PC-3 (cell line): ENCODE results near the gene TCEA2. TPM values are rescaled to one million over a fixed set of nuclear protein-coding genes. Genes with fewer than 3 reads are reported as not detected.

Source experiments
- ATAC-seq: fragments of 200-7000 bp; cut with Tn5 transposase; 2 replicates; pipeline ENCODE4 v1.9.1; 2020; ENCODE audit warnings: mild to moderate bottlenecking, moderate library complexity
- BruUV-seq: library from RNA; stranded (reverse); fragments of 400-500 nt; replicated peaks from 2 replicates; lab custom pipeline; 2021; lab: Mats Ljungman, UMichigan
- CTCF ChIA-PET: fragments of 300-600 bp; sonication (Branson Sonifier 250); formaldehyde crosslinking; loops from one replicate; lab custom pipeline; 2022; ENCODE audit warnings: antibody characterized with exemption; lab: Charles Lee
- POLR2A ChIA-PET: fragments of 300-600 bp; sonication (Branson Sonifier 250); formaldehyde crosslinking; loops from one replicate; lab custom pipeline; 2022; ENCODE audit warnings: antibody characterized with exemption; ENCODE audit not compliant: unreplicated experiment; lab: Charles Lee
- DNase-seq: peaks from one replicate; pipeline ENCODE4 v3.0.0-alpha.2; 2015
- H2AFZ ChIP-seq: fragments of 300-600 bp; sonication (generic); 2 replicates; pipeline ENCODE4 v1.6.0; 2016; ENCODE audit warnings: antibody characterized with exemption, low read length
- H3F3A ChIP-seq: fragments of 300-600 bp; sonication (generic); one replicate; pipeline ENCODE4 v1.6.0; 2017; ENCODE audit warnings: antibody characterized with exemption, low read length, control low read depth, mild to moderate bottlenecking; ENCODE audit not compliant: unreplicated experiment
- H3K27ac ChIP-seq: fragments of 300-600 bp; sonication (generic); 2 replicates; pipeline ENCODE4 v1.5.1; 2016; ENCODE audit warnings: mild to moderate bottlenecking, low read length
- H3K27me3 ChIP-seq: fragments of 300-600 bp; sonication (generic); 2 replicates; pipeline ENCODE4 v1.6.1; 2016; ENCODE audit warnings: low read length, mixed read lengths
- H3K36me3 ChIP-seq: fragments of 300-600 bp; sonication (generic); 2 replicates; pipeline ENCODE4 v1.6.1; 2016; ENCODE audit warnings: low read depth, mixed run types, low read length, mixed read lengths
- H3K4me1 ChIP-seq: fragments of 300-600 bp; sonication (generic); 2 replicates; pipeline ENCODE4 v1.5.1; 2016; ENCODE audit warnings: low read length; ENCODE audit not compliant: insufficient read depth
- H3K4me2 ChIP-seq: fragments of 300-600 bp; sonication (generic); 2 replicates; pipeline ENCODE4 v1.6.0; 2016; ENCODE audit warnings: low read length
- H3K4me3 ChIP-seq: fragments of 300-600 bp; sonication (generic); 2 replicates; pipeline ENCODE4 v1.5.1; 2016; ENCODE audit warnings: mild to moderate bottlenecking, low read length, mixed read lengths
- H3K79me2 ChIP-seq: fragments of 300-600 bp; sonication (generic); 2 replicates; pipeline ENCODE4 v1.6.1; 2017; ENCODE audit warnings: low read length, mixed read lengths
- H3K9ac ChIP-seq: fragments of 300-600 bp; sonication (generic); 2 replicates; pipeline ENCODE4 v1.6.0; 2016; ENCODE audit warnings: mild to moderate bottlenecking, low read length
- H3K9me2 ChIP-seq: fragments of 300-600 bp; sonication (generic); replicated peaks from 2 replicates; pipeline ENCODE4 v1.6.1; 2016; ENCODE audit warnings: mixed run types, low read length, mixed read lengths
- H3K9me3 ChIP-seq: fragments of 300-600 bp; sonication (generic); 2 replicates; pipeline ENCODE4 v1.6.1; 2016; ENCODE audit warnings: low read length, mixed read lengths
- H4K20me1 ChIP-seq: fragments of 300-600 bp; sonication (generic); 2 replicates; pipeline ENCODE4 v1.6.1; 2016; ENCODE audit warnings: low read length, mixed read lengths
- EZH2 ChIP-seq: fragments of 300-600 bp; sonication (generic); IDR thresholded peaks from one replicate; pipeline ENCODE4 v1.6.1; 2017; ENCODE audit warnings: antibody characterized with exemption, mild to moderate bottlenecking, low read length; ENCODE audit not compliant: unreplicated experiment
- EZH2phosphoT487 ChIP-seq: fragments of 300-600 bp; sonication (generic); IDR thresholded peaks from 2 replicates; pipeline ENCODE4 v1.6.1; 2018; ENCODE audit warnings: mild to moderate bottlenecking, antibody characterized with exemption, low read length, borderline replicate concordance
- intact Hi-C: fragments of 100-400 bp; cut with micrococcal nuclease; formaldehyde crosslinking; loops from 2 replicates; pipeline ENCODE4 v1.9.0; 2023
- total RNA-seq: library from RNA; depleted of rRNA; stranded (reverse); fragments of >200 nt; gene quantifications from 2 replicates; pipeline ENCODE4 v1.2.3, GENCODE V29; 2014
- TF ChIP-seq, protein P1 (sequence below): fragments of 300-600 bp; sonication (generic); conservative IDR thresholded peaks from 2 replicates; pipeline ENCODE4 v1.5.1; 2017; ENCODE audit warnings: antibody characterized with exemption, low read depth, mild to moderate bottlenecking, low read length

The TCEA2 gene
- total RNA-seq, 1 experiment from 2014 or later: 19.1 TPM

- ChIA-PET CTCF (interaction anchor here (1.0 kb wide), 1 partner anchor 25 kb away, joined by 8 read pairs; no protein-coding TSS in a partner anchor), POLR2A (interaction anchor here (0.6 to 0.8 kb wide), 4 partner anchors 25 to 86 kb away, joined by 3 to 6 read pairs (median 3); no protein-coding TSS in a partner anchor)
- no peaks in the 10 kb centered on the region for H4K20me1 ChIP-seq
- no peaks in the 10 kb centered on the region for H3F3A ChIP-seq
- DNase-seq: no peak
- H3K36me3 ChIP-seq: no peaks in the 10 kb centered on the region
- BruUV-seq: TSS peak; percentile 57
- H3K27me3 ChIP-seq: no peaks in the 10 kb centered on the region
- peak overlapping the region; percentile 73 for H3K27ac ChIP-seq
- H2AFZ ChIP-seq: peak overlapping the region; percentile 67
- intact Hi-C loops: loop anchor here (1.0 to 2.0 kb wide), 2 partner anchors 25 to 82 kb away; partner anchors contain the start of gene PRPF6
- H3K4me2 ChIP-seq: peak overlapping the region; percentile 95
- no peaks in the 10 kb centered on the region for H3K9me3 ChIP-seq
- TF ChIP-seq EZH2phosphoT487 (no peak), EZH2 (no peak)
- TF ChIP-seq, protein P1, sequence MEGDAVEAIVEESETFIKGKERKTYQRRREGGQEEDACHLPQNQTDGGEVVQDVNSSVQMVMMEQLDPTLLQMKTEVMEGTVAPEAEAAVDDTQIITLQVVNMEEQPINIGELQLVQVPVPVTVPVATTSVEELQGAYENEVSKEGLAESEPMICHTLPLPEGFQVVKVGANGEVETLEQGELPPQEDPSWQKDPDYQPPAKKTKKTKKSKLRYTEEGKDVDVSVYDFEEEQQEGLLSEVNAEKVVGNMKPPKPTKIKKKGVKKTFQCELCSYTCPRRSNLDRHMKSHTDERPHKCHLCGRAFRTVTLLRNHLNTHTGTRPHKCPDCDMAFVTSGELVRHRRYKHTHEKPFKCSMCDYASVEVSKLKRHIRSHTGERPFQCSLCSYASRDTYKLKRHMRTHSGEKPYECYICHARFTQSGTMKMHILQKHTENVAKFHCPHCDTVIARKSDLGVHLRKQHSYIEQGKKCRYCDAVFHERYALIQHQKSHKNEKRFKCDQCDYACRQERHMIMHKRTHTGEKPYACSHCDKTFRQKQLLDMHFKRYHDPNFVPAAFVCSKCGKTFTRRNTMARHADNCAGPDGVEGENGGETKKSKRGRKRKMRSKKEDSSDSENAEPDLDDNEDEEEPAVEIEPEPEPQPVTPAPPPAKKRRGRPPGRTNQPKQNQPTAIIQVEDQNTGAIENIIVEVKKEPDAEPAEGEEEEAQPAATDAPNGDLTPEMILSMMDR: no peak
- peak overlapping the region; percentile 79 for H3K4me3 ChIP-seq
- ATAC-seq: peak; percentile 21
- peaks cover 38% of the 10 kb centered on the region for H3K4me1 ChIP-seq
- peaks cover 10% of the 10 kb centered on the region for H3K79me2 ChIP-seq
- no peaks in the 10 kb centered on the region for H3K9me2 ChIP-seq
- peak overlapping the region; percentile 84 for H3K9ac ChIP-seq
Measured at GRCh38 chr20:64063389-64064144, 569 bp downstream of the TCEA2 start.

DNA sequence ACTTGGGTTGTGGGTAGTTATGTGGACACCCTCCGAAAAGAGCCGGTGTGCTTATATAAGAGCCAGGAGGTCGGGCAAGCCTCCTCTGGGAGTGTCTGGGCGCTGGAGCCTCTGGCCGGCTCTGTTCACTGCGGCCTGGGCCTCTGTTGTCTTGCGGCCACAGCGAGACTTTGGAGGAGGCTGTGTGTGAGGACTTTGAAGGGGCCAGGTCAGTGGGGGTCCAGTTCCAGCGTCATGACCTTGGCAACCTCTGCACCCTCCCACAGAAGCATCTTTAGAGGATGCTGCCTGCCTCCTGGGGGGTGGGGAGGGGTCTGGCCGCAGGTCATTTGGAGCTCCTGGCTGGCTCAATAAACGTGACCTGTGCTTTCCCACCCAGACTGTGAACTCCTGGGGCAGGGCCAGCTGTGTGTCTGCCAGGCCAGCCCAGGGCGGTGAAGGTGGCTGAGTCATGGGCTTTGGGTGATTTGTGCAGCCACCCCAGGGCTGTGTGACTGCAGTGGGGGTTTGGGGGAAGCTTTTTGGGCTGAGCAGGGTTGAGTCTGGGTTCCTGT lies 1.2 kb downstream of the TCEA2 start:
- peak; percentile 72 for DNase-seq
- CTCF ChIA-PET: no interaction called here
- Histone ChIP-seq H3K27ac (peak overlapping the region; percentile 73), H4K20me1 (no peaks in the 10 kb centered on the region), H3K4me2 (peak overlapping the region; percentile 95), H3K4me1 (peaks cover 36% of the 10 kb centered on the region), H3K36me3 (no peaks in the 10 kb centered on the region), H3K27me3 (no peaks in the 10 kb centered on the region), H3K4me3 (peak overlapping the region; percentile 79), H3K79me2 (peaks cover 10% of the 10 kb centered on the region), H3F3A (no peaks in the 10 kb centered on the region), H3K9me2 (no peaks in the 10 kb centered on the region), H3K9ac (peak overlapping the region; percentile 84), H2AFZ (peak overlapping the region; percentile 67), H3K9me3 (no peaks in the 10 kb centered on the region)
- BruUV-seq: no TSS peak
- ATAC-seq: peak; percentile 43
- intact Hi-C loops: no loop called here
- POLR2A ChIA-PET: no interaction called here
- no peak for TF ChIP-seq EZH2phosphoT487
- TF ChIP-seq, protein P1: no peak
- no peak for TF ChIP-seq EZH2
